Left renal pelvis (tissue), 4 donors: ENCODE measurements around the gene ADAM12. TPM values are rescaled to one million over a fixed set of nuclear protein-coding genes. Genes with fewer than 3 reads are reported as not detected.

ENCODE experiments used
- DNase-seq, 4 donors: peaks; one replicate each; pipeline ENCODE4 v3.0.0-alpha.2; 2013; ENCODE audit warnings: low read depth in 4 of 4, low spot score in 3 of 4
- polyA plus RNA-seq, 4 donors: library from polyadenylated mRNA; unstranded; fragments of 120-200 nt; gene quantifications; one replicate each; pipeline ENCODE4 v1.2.1, GENCODE V29; 2013; ENCODE audit not compliant: insufficient read length in 4 of 4

ADAM12 gene
- polyA plus RNA-seq, 4 donors, result 23.1 to 100 (median 27.8) TPM

DNA sequence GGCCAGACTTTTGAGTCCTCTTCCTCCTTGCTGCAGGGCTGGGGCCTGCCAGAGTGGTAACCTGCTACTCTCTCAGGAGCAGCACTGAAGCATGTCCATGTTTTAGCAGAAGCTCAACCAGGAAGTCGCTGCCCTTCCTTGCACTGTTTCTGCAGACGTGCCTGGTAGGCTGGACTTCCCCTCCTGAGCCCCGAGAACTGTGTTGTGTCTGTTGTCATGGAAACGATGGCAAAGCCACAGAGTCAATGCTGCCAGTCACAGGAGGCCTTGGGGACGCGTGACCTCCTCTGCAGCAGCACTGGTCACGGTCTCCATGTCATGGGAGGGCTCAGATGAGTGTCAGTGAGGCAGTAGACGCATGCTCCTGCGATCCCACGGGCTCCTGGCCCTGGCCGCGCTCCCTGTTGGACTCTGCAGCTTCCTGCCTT, 346.5 kb downstream of the ADAM12 start:
- DNase-seq, result peak; percentile 72 to 89 (median 80)

GRCh38 chr10:126041117-126041516, 347.2 kb downstream of the ADAM12 start:
- DNase-seq, result no peak

DNA sequence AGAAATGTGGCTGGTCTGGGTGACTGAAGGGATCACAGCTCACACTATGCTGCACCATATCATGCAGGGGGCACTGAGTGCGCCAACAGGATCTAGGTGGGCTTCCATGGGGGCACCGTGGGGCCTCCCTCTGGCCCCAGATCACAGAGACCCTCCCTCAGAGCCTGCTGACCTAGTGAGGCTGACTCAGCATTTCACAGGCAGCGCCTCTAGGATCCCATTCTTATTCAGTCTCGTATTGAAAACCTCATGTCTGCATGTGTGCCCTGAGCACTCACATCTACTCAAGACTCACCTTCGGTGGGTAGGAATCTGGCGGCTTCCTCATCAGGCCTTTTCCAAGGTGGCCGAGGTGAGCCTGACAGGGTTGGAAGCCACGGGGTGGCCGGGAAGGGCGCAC, 350.3 kb downstream of the ADAM12 start:
- DNase-seq, result no peak

DNA sequence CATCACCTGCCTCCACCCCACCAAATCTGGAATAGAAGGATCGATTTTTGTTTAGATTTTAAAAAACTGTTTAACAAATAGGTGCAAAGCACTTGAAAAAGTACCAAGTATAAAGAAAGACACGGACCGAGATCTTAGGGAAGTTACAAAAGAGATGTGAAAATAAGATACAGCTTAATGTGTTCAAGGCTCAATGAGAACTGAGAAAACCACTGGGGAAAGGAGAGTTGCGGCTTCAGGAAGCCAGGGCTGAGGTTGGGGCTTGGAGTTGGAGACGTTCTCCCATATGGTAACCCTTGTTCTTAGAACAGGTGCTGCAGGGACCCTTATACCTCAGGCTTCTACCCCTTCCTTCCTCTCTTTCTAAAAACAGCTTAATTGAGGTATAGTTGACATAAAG, 351.8 kb downstream of the ADAM12 start:
- no peak for DNase-seq

DNA sequence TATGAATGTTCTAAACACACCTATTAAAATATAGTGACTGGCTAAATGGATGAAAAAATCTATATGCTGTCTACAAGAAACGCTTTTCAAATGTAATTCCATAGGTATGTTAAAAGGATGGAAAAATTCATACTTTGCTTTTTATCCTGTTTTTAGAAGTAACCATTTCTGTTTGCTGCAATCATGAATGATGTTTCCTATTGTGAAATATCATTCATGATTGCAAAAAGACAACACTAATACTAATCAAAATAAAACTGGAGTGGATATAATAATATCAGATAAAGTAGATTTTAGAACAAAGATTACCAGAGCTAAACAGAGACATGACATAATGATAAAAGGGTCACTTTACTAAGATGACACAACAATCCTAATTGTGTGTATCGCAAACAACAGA, 353.7 kb downstream of the ADAM12 start:
- no peak for DNase-seq

DNA sequence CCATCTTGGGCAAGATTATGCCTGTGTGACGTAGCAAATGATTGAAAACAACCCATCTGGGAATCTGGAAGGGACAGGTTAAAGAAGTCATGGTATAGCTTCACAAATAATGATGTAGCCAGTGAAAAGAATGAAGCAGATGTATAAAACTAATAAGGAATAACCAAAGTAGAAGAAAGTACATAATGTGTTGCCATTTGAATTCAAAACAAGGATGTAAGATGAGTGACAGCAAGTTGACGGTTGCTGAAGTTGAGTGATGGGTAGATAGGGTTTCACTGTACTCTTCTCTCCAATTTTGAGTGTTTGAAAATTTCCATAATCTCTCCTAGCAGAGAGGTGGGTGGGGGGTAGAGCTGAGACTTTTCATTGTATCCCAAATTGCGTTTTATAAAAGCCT, 358.3 kb downstream of the ADAM12 start:
- DNase-seq, result no peak

DNA sequence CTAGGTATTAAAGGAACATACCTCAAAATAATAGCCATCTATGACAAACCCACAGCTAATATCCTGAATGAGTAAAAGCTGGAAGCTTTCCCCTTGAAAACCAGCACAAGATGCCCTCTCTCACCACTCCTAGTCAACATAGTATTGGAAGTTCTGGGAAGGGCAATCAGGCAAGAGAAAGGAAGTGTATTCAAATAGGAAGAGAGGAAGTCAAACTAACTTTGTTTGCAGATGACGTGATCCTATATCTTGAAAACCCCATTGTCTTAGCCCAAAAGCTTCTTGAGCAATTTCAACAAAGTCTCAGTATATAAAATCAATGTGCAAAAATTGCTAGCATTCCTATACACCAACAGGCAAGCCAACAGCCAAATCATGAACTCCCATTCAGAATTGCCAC, 360.6 kb downstream of the ADAM12 start:
- DNase-seq, result no peak

- DNase-seq, result no peak
Measured at GRCh38 chr10:126022841-126023240, 365.4 kb downstream of the ADAM12 start.

DNA sequence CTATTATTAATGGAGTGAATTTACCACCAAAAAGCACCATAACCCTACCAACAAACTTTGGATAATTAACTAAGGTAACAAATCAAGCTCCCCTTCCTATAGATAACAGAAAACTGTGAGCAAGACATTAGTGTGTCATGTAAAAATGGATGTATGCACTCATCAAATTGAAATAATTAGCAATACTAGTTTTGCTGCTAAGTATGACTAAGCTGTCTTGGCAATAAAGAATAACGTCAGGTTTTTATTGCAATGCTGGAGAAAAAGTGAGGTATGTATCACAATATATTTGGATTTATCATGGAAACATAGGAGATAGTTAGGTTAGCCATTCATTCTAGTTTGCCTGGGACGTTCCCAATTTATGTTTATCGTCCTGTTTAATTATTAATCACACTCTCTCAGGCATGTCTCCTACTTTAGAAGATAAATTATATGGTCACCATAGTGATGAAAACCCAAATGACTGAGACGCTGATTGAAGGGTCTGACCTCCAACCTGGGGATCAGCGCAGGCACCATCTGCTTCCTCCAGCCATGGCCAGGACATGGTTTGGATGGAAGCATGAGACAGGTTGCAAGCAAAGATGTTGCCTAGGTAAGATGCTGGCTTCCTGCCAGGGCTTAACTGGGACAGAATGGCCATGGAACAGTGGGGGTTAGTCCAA, 366.3 kb downstream of the ADAM12 start:
- no peak for DNase-seq

DNA sequence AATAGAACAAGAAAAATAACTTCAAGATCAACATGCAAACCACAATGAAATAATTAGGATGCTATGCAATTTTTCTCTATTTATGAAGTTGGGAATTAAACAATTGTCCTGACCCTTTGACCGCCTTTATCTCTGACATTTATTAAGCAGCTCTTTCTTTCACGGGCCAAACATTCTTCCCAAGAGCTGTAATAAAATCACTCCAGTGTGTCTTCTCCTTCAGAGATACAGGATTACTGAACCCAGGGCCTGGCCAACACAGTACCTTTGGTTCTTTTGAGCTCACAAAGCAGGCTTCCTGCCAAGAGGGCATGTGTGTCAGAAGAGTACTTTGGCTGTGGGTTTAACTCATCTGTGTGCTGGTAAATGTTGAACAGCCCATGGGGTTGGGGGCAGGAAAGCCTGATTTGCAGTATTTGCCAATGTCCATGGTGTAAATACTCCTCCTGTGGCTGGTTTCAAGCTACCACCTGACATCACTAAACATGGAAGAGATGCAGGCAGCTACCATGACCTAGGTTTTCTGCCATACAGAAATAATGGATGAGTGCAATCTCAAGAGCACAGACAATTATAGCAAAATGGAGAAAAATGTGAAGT, 370.2 kb downstream of the ADAM12 start:
- no peak for DNase-seq

GRCh38 chr10:126016882-126017281, 371.4 kb downstream of the ADAM12 start:
- DNase-seq, result no peak

DNA sequence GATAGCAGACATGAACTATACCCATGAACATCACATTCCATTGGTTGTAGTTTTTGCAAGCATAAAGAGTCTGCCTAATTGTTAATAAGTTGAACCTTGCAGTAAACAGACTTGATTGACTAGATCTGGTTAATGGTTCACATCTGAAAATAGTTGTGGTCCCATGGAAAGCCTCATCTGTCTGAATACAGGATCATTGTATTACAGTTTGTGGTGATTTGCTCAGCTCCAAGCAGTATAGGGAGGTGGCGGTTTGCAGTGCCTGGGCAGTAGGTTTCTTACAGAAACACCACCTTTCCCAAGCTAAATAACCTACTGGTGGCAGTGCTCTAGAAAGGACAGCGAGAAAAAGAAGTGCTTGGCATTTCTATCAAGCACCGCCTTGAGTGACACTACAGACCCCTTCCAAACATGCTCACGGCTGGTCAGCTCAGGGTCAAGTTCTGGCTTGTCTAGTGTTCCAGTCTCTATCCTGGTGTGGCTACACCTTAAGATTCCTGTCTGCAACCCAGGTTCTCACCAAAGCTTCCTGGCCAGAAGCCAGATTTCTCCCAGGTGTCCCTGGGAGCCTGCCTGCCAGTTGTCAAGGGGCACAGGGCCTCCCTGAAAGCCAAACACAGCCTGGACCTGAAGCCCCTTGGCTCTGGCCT, 372.0 kb downstream of the ADAM12 start:
- DNase-seq, result no peak

DNA sequence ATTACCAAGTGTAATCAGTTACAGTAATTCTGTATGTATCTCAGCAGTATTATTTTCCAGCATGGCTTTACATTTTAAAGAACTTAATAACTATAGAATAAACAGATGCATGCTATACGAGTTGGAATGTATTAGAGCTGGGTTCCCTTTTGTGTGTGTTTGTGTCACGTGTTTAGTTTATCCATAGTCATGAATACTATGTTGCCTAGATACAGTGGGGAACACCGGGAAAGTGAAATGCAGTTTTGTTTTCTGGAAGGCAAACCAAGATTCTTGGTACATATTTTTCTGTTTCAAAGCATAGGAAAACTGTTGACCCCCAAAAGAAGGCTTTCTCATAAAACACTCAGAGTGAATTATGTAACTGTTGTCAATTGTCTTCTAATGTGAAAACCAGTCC, 372.9 kb downstream of the ADAM12 start:
- no peak for DNase-seq

- no peak for DNase-seq
Measured at GRCh38 chr10:126014309-126014708, 374.0 kb downstream of the ADAM12 start.

DNA sequence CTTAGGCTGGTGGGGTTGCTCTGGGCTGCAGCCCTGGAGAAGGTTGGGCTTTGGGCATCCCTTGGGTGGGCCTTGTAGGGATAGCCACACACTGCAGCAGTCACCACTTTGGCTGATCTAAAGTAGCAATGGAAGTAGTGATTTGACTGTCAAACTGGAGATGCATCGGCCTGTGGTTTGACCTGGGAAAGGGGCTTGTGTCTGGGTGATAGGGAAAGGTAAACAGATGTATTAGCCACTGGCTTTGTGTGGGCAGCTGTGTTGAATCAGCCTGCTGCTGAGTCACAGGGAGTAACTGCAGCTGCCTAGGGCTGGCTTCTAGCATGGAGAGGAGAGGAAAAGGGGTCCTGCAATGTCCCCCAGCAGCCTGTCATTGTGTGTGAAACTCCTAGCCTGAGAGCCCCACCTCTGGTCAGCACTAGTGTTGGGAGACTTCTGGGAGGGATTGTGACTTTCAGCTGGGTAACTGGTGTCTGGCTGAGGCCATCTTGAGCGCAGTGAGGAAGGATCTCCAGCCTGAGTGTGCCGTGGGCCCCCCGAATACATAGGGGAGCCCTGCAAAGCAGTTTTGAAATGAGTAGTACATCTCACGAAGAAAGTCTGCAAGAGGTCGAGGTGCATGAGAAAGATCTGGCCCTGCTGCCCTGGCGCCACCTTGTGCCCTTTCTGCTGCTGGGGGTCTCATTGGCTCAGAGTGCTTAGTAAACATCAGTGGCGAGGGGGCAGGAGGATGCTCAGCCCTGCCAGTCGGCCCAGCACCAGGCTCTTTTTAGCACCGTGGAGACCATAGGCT, 374.6 kb downstream of the ADAM12 start:
- no peak for DNase-seq

GRCh38 chr10:126012485-126012884, 375.8 kb downstream of the ADAM12 start:
- no peak for DNase-seq

- DNase-seq, result no peak
Measured at GRCh38 chr10:126011995-126012394, 376.3 kb downstream of the ADAM12 start.

GRCh38 chr10:126009650-126010049, 378.6 kb downstream of the ADAM12 start:
- no peak for DNase-seq

GRCh38 chr10:126006906-126007305, 381.4 kb downstream of the ADAM12 start:
- no peak for DNase-seq

- no peak for DNase-seq
Measured at GRCh38 chr10:126006264-126006663, 382.0 kb downstream of the ADAM12 start.

DNA sequence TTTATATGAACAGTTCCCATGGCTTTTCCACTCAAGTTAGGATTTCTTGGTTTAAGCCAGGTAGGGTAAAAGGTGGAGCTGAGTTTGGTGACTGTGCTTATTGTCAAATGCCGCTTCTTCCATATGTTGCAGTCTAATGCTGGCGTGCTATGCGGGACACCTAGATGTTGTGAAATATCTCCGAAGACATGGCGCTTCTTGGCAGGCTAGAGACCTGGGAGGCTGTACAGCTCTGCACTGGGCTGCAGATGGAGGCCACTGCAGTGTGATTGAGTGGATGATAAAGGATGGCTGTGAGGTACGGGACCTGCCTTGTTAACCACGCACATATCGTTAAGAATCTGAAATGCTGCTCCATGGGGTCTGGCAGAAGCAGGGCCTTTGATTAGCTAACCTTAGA, 383.5 kb downstream of the ADAM12 start:
- no peak for DNase-seq
